GM12872 (cell line): ENCODE measurements around the gene DEGS1.

Source experiments
- CTCF ChIP-seq: IDR thresholded peaks from 3 replicates; pipeline ENCODE4 v1.5.1; 2011; ENCODE audit warnings: low read depth, mild to moderate bottlenecking, low read length, moderate library complexity; ENCODE audit not compliant: insufficient read depth

DEGS1 gene

DNA sequence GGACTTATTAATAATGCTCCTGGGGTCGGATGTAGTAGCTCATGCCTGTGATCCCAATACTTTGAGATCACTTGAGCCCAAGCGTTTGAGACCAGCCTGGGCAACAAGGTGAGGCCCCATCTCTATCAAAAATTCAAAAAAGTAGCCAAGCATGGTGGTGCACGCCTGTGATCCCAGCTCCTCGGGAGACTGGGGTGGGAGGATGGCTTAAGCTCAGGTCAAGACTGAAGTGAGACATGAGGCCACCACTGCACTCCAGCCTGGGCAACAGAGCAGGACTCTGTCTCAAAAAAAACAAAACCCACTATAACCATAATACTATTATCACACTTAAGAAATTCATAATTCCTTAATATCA is 1.6 kb upstream of the DEGS1 start:
- TF ChIP-seq CTCF, result no peak

DNA sequence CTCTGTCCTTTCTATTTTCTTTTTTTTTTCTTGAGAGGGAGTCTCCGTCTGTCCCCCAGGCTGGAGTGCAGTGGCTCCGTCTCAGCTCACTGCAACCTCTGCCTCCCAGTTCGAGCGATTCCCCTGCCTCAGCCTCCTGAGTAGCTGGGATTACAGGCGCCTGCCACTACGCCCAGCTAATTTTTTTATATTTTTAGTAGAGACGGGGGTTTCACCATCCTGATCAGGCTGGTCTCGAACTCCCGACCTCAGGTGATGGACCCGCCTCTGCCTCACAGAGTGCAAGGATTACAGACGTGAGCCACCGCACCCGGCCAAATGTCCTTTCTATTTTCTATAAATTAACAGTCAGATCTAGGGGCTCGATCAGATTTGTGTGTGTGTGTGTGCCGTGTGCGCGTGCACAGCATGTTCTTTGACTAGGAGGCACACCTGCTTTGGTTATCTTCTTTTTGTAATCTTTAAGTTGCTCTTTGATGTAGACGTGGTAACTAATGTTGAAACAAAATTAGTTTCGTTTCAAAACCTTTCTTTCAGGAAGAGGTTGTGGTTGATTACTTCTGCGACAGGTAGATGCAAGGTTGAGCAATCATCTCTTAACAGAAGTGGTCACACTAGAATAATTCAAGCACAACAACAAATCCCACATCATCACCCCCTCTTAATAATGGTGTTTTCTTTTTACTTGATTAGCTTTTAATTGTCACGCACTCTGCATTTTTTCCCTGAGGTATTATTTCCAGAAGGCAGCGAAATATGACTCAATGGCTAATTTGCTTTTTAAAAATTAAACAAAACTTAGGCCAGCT is 779 bp upstream of the DEGS1 start:
- TF ChIP-seq CTCF, result no peak

DNA sequence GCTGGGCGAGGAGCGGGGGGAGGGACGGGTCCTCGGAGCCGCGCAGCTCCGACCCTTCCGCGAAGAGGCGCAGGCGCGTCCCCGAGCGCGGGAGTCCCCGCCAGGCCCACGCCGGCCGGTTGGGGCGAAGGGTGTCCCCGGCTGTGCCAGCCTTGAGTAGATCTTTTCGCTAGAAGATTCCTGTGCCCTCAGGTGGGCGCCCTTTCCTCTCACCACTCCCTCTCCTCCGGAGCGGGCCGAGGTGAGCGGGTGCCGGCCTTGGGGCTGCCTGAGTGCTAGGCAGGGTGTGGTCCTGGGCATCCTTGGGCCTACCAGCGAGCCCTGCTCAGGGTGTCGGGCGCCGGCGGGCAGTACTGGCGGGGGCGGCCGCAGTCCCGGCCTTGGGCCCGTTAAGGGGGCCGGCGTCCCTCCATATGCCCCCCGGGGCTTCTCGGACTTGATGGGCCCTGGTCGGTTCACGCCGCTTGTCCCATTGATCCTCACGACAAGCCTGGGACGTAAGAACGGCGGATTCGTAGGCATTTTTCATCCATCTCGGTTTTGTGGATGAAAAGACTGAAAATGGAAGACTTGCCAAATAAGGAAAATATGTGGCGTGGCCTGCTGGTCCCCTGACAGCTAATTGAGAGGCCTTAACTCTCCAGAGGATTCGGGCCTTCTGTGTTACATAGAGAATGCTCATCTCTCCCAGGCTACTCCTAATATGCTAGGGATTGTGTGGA is 712 bp downstream of the DEGS1 start:
- no peak for TF ChIP-seq CTCF

- no peak for TF ChIP-seq CTCF
Measured at GRCh38 chr1:224185208-224185607, 2.2 kb downstream of the DEGS1 start.

- TF ChIP-seq CTCF, result no peak
Measured at GRCh38 chr1:224188286-224188685, 5.2 kb downstream of the DEGS1 start.

DNA sequence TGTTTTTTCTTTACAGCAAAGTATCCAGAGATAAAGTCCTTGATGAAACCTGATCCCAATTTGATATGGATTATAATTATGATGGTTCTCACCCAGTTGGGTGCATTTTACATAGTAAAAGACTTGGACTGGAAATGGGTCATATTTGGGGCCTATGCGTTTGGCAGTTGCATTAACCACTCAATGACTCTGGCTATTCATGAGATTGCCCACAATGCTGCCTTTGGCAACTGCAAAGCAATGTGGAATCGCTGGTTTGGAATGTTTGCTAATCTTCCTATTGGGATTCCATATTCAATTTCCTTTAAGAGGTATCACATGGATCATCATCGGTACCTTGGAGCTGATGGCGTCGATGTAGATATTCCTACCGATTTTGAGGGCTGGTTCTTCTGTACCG is 6.5 kb downstream of the DEGS1 start:
- no peak for TF ChIP-seq CTCF

DNA sequence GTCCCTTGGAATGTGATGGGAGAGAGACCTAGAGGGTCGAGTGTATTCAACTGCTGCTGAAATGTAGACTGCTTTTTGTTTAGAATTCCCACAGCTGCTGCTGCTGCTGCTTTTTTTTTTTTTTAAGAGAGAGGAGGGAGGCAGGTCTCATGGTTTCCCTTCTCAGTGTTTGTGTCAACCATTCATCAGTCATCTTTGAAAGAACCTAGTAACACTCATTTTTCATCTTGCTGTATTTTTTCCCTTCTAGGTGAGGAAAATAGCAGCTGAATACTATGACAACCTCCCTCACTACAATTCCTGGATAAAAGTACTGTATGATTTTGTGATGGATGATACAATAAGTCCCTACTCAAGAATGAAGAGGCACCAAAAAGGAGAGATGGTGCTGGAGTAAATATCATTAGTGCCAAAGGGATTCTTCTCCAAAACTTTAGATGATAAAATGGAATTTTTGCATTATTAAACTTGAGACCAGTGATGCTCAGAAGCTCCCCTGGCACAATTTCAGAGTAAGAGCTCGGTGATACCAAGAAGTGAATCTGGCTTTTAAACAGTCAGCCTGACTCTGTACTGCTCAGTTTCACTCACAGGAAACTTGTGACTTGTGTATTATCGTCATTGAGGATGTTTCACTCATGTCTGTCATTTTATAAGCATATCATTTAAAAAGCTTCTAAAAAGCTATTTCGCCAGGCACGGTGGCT is 9.2 kb downstream of the DEGS1 start:
- no peak for TF ChIP-seq CTCF
